SU-DHL-6 (cell line): ENCODE results near the gene TTN.

Source experiments
- EZH2phosphoT487 ChIP-seq: fragments of 200-600 bp; sonication (generic), shearing (Covaris generic); conservative IDR thresholded peaks from 2 replicates; pipeline ENCODE4 v1.6.1; 2018; ENCODE audit warnings: mild to moderate bottlenecking, antibody characterized with exemption, low read length, moderate library complexity, mixed read lengths
- TF ChIP-seq, protein P1 (sequence below): fragments of 200-600 bp; sonication (generic); IDR thresholded peaks from one replicate; pipeline ENCODE4 v1.5.1; 2017; ENCODE audit warnings: antibody characterized with exemption, mild to moderate bottlenecking, low read length, moderate library complexity; ENCODE audit not compliant: insufficient read depth, poor library complexity, severe bottlenecking

GRCh38 chr2:178628605-178629004 lies 178.6 kb downstream of the TTN start:
- TF ChIP-seq, protein P1, sequence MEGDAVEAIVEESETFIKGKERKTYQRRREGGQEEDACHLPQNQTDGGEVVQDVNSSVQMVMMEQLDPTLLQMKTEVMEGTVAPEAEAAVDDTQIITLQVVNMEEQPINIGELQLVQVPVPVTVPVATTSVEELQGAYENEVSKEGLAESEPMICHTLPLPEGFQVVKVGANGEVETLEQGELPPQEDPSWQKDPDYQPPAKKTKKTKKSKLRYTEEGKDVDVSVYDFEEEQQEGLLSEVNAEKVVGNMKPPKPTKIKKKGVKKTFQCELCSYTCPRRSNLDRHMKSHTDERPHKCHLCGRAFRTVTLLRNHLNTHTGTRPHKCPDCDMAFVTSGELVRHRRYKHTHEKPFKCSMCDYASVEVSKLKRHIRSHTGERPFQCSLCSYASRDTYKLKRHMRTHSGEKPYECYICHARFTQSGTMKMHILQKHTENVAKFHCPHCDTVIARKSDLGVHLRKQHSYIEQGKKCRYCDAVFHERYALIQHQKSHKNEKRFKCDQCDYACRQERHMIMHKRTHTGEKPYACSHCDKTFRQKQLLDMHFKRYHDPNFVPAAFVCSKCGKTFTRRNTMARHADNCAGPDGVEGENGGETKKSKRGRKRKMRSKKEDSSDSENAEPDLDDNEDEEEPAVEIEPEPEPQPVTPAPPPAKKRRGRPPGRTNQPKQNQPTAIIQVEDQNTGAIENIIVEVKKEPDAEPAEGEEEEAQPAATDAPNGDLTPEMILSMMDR: no peak
- no peak for TF ChIP-seq EZH2phosphoT487
